NOMO-1 treated with dmso at 0.1 percent for 144 hours (cell line): Measurements from ENCODE around the gene NRF1.
"Not testable (repeated sequence)": the region's sequence is repeated elsewhere in the genome, so short reads cannot be mapped to it uniquely, and the experiment has no call there.

Experiments used
- DNase-seq: peaks from one replicate; lab custom pipeline; 2025; ENCODE audit not compliant: unreplicated experiment; lab: John Stamatoyannopoulos, UW

The NRF1 gene

GRCh38 chr7:129780257-129780973 is 168.9 kb downstream of the NRF1 start:
- DNase-seq, result no peak

- no peak for DNase-seq
These were observed 169.7 kb downstream of the NRF1 start for GRCh38 chr7:129780974-129781927.

GRCh38 chr7:129781928-129782817 is 170.7 kb downstream of the NRF1 start:
- DNase-seq, result no peak

- DNase-seq, result no peak
These were observed 171.5 kb downstream of the NRF1 start for GRCh38 chr7:129782818-129783583.

- DNase-seq, result no peak
These were observed 172.0 kb downstream of the NRF1 start for GRCh38 chr7:129783584-129783919.

GRCh38 chr7:129784437-129784782 is 172.9 kb downstream of the NRF1 start:
- DNase-seq, result no peak

GRCh38 chr7:129784783-129785684 is 173.5 kb downstream of the NRF1 start:
- no peak for DNase-seq

GRCh38 chr7:129785685-129786514 is 174.4 kb downstream of the NRF1 start:
- DNase-seq, result no peak

GRCh38 chr7:129786825-129787563 is 175.5 kb downstream of the NRF1 start:
- DNase-seq, result no peak

- DNase-seq, result no peak
These were observed 177.5 kb downstream of the NRF1 start for GRCh38 chr7:129789000-129789399.

- DNase-seq, result no peak
These were observed 178.1 kb downstream of the NRF1 start for GRCh38 chr7:129789652-129790051.

GRCh38 chr7:129790136-129790535 is 178.6 kb downstream of the NRF1 start:
- no peak for DNase-seq

GRCh38 chr7:129792721-129793120 is 181.2 kb downstream of the NRF1 start:
- DNase-seq, result no peak

- DNase-seq, result no peak
These were observed 182.2 kb downstream of the NRF1 start for GRCh38 chr7:129793506-129794310.

- DNase-seq, result not testable (repeated sequence)
These were observed 182.9 kb downstream of the NRF1 start for GRCh38 chr7:129794461-129794860.

GRCh38 chr7:129796186-129796775 is 184.8 kb downstream of the NRF1 start:
- no peak for DNase-seq
